ENCODE data around the gene MAP3K20.
A peak's percentile ranks its signal among the peaks of the same experiment; 100 is the strongest.
"Not testable (repeated sequence)": the region's sequence is repeated elsewhere in the genome, so short reads cannot be mapped to it uniquely, and the experiment has no call there.

Gene MAP3K20

DNA sequence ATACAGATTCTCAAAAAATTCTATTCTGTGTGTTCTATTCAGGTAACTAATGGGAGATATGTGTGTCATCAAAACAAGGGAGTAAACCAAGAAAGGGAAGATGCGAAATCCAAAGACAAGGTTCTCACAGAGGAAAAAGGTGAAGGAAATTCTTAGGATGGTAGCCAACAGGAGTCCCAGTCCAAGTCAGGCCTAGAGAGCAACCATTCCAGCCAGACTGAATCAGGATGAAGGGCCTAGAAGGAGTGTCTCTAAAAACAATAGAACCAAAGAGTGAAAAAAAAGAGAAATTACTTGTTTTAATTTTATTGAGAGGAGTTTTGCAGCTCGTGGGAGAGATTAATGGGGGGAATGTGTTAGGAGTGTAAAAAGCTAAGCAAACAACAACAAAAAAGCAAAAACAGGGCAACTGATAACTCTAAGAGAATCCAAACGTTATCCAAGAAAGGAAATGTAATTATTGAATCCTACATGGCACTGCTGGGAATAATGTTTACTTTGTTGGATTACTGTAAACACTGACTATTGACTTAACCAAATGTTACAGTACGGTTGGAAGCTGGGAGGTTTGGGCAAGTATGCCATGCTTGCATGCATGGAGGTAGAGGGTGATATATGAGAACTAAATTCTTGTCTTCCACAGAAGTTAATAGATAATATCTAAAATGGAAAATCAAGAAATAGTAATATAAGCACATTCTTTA is 12.3 kb downstream of the MAP3K20 start:
- no peak for DNase-seq (ENCODE audit: low read depth)

GRCh38 chr2:173090276-173090877 is 14.7 kb downstream of the MAP3K20 start:
- DNase-seq (ENCODE audit: low read depth) = peak; percentile 78

DNA sequence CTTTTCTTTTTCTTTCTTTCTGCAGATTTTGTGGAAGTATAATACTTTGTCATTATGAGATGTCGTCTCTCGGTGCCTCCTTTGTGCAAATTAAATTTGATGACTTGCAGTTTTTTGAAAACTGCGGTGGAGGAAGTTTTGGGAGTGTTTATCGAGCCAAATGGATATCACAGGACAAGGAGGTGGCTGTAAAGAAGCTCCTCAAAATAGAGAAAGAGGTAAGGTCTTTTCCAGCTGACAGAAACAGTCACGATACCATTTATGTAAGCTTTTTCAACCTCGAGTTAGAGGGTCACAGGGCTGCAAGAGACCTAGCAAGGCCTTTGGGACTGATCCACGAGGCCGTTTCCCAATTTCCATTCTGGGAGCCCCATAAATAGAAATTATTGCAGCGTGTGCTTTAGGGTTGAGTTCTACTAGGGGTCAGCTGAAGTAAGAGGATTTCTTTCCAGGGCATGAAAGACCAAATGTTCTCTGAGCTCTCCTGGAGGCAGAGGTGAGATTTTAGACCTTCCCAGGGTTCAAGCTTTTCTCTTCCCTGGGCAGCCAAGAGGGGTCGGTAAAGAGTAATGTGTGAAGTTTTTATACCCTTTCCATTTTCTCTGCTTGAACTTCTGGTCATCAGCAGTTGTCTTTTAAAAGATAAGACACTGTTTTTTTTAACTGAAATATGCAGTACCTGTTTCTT is 15.5 kb downstream of the MAP3K20 start:
- DNase-seq (ENCODE audit: low read depth) = no peak

GRCh38 chr2:173091910-173092309 is 16.3 kb downstream of the MAP3K20 start:
- DNase-seq (ENCODE audit: low read depth) = no peak

GRCh38 chr2:173092844-173093402 is 17.3 kb downstream of the MAP3K20 start:
- DNase-seq (ENCODE audit: low read depth) = no peak

- DNase-seq (ENCODE audit: low read depth) = not testable (repeated sequence)
Measured at GRCh38 chr2:173093617-173094016, 18.0 kb downstream of the MAP3K20 start.

- DNase-seq (ENCODE audit: low read depth) = no peak
Measured at GRCh38 chr2:173094731-173095130, 19.1 kb downstream of the MAP3K20 start.

DNA sequence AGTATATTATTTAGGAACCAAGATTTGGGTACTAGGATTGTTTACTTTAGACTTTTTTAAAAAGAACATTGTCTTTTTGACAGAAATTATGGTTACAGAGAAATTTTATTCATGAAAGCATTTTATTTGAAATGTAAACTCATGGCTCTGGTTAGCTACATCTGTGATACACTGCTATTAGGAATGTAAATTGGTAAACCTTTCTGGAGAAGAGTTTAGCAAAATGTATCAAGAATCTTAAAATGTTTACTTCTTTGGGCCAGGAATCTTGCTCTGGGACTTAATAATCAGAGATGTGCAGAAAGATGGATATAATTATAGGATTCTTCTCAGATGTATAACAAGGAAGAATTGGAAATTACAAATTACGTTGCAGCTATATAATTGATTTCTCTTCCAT is 19.7 kb downstream of the MAP3K20 start:
- DNase-seq (ENCODE audit: low read depth) = no peak

GRCh38 chr2:173099271-173099670 is 23.6 kb downstream of the MAP3K20 start:
- no peak for DNase-seq (ENCODE audit: low read depth)

GRCh38 chr2:173099804-173100203 is 24.2 kb downstream of the MAP3K20 start:
- DNase-seq (ENCODE audit: low read depth) = no peak

DNA sequence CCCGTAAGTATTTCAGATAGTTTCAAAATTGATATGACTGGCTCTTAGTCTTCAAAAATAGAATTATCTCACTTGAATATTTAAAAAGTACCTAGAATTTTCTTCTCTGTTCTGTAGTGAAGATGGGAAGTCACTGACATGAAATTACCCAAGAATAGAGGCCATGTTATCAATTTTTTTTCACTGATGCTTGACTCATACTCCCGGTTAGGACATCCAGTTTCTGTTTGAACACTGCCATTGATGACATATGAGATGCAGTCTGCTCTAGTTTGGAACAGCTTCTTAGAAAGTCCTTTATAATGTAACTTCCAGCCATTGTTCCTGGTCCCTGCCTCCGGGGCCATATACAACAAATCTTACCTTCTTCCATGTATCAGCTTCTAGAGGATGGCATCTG is 26.0 kb downstream of the MAP3K20 start:
- peak; percentile 30 for DNase-seq (ENCODE audit: low read depth)

DNA sequence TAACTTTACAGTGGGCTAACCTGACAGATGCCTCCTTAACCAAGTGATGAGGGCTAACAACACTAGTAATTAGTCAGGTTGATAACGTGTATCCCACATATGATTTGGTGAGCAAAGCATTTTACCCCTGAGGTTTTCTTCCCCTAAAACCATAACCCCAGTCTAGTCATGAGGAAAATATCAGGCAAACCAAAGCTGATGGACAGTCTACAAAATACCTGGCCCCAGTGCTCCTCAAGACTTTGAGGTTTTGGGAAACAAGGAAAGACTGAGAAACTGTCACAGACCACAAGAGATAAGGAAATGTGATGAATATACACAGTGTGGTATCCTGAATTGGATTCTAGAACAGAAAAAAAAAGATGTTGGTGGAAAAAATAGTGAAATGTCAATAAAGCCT is 28.5 kb downstream of the MAP3K20 start:
- no peak for DNase-seq (ENCODE audit: low read depth)

- no peak for DNase-seq (ENCODE audit: low read depth)
Measured at GRCh38 chr2:173106959-173107628, 31.4 kb downstream of the MAP3K20 start.

- DNase-seq (ENCODE audit: low read depth) = no peak
Measured at GRCh38 chr2:173107629-173108022, 32.0 kb downstream of the MAP3K20 start.

- peak; percentile 90 for DNase-seq (ENCODE audit: low read depth)
Measured at GRCh38 chr2:173109253-173110188, 33.9 kb downstream of the MAP3K20 start.

- peak; percentile 31 for DNase-seq (ENCODE audit: low read depth)
Measured at GRCh38 chr2:173117678-173118077, 42.0 kb downstream of the MAP3K20 start.

DNA sequence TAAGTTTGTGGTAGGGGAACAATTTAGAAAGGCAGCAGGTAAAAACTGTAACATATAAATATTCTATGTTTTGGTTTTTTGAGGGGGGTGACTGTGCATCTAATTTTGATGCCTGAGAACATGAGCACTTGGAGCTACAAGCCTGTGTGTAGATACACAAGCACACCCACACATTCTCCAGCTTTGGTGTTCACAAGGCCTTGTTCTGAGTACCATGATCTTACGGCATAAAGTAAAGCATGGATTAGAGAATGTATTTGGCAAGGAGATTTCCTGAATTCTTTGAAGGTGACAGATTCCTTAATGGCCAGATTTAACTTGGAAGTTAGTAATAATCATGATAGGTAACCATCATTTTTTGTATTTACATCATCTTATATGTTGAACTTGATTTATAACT is 42.7 kb downstream of the MAP3K20 start:
- peak; percentile 35 for DNase-seq (ENCODE audit: low read depth)

DNA sequence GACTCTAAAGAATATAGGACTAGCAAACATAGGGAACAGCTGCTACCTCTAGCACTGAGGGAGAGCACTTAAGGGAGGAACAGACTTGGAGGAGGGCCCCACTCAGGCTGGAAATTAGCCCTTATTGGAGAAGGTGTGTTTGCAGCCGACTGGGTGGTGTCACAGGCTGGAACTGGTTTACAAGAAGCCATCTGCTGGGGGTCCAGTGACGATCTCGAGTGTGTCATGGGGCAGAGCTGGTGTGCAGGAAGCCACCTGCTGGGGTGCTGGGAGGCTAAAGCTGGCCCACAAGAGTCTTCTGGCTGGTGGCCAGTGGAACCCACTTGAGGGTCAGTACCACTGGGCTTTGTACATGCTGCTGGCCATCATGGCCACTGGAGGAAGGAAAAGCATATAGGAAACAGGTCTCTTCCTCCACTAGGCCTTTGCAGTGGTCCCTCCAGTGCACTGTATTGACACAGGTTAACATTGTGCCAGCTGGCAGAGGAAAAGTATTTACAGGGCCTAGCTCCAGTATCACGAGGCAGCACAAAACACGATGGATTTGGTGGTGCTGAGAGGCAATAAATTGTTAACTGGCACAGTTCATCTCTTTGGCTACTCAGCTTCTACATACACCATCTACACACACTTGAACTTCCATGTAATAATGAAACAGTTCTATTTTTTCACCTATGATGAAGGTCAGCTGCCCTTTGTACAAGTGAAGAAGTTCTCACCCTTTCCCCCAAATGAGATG is 43.6 kb downstream of the MAP3K20 start:
- no peak for DNase-seq (ENCODE audit: low read depth)

GRCh38 chr2:173119944-173120343 is 44.3 kb downstream of the MAP3K20 start:
- no peak for DNase-seq (ENCODE audit: low read depth)

DNA sequence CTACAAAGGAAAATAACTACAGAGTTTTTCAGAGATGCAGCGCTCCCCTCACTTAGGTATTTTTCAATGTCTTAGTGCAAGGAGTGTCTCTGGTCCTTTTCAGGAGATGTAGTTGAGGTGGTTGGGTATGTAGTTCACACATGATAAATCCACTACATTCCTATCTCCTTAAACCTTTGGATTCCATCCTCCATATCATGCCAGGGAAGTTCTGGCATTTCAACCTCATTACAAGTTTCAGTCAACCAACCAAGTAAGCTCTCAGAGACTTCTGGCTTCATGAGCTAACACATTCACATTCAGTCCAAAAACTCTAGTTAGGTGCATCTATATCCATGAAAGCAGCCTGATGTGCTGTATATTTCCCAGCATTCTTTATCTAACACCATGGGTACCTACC is 47.3 kb downstream of the MAP3K20 start:
- no peak for DNase-seq (ENCODE audit: low read depth)

DNA sequence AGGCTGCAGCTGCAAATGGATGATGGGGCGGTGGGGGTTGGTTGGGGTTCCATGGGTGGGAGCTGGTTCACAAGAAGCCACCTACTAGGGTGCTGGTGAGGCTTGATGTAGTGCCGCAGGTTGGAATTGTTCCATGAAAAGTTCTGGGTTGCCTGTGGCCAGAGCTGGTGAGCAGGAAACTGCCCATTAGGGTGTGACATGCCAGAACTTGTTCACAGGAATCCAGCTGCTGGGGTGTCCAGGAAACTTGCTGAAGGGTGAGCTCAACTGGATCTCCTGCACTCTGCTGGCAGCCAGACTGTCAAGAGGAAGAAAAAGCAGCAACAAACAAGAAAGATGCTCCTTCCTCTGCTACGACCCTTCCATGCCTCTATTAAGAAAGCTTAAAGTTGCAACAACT is 48.8 kb downstream of the MAP3K20 start:
- DNase-seq (ENCODE audit: low read depth) = no peak

All from ELR (cell line).